Smooth muscle cell (in vitro differentiated cells): ENCODE measurements around the gene PRR23A. TPM values are rescaled to one million over a fixed set of nuclear protein-coding genes. Genes with fewer than 3 reads are reported as not detected.
"Not testable (repeated sequence)": the region's sequence is repeated elsewhere in the genome, so short reads cannot be mapped to it uniquely, and the experiment has no call there.

ENCODE experiments used
- DNase-seq: peaks from one replicate; lab custom pipeline; 2025; ENCODE audit not compliant: unreplicated experiment; lab: John Stamatoyannopoulos, UW
- H2AFZ ChIP-seq: fragments of 200-600 bp; sonication (generic); 2 replicates; pipeline ENCODE4 v1.6.0; 2016; ENCODE audit warnings: antibody characterized with exemption, low read depth, mild to moderate bottlenecking
- H3F3A ChIP-seq: fragments of 200-600 bp; sonication (generic); 2 replicates; pipeline ENCODE4 v1.6.0; 2017; ENCODE audit warnings: antibody characterized with exemption, low read depth
- H3K27ac ChIP-seq: fragments of 200-600 bp; sonication (generic); 2 replicates; pipeline ENCODE4 v1.5.1; 2016; ENCODE audit warnings: low read depth, mild to moderate bottlenecking
- H3K27me3 ChIP-seq: fragments of 200-600 bp; sonication (generic); 2 replicates; pipeline ENCODE4 v1.6.1; 2016; ENCODE audit warnings: low read depth, mild to moderate bottlenecking
- H3K36me3 ChIP-seq: fragments of 200-600 bp; sonication (generic); 2 replicates; pipeline ENCODE4 v1.5.1; 2016; ENCODE audit warnings: low read depth
- H3K4me1 ChIP-seq: fragments of 200-600 bp; sonication (generic); 2 replicates; pipeline ENCODE4 v1.5.1; 2016; ENCODE audit warnings: low read depth
- H3K4me2 ChIP-seq: fragments of 200-600 bp; sonication (generic); 2 replicates; pipeline ENCODE4 v1.6.0; 2016; ENCODE audit warnings: mild to moderate bottlenecking
- H3K4me3 ChIP-seq: fragments of 200-600 bp; sonication (generic); 2 replicates; pipeline ENCODE4 v1.5.1; 2016; ENCODE audit warnings: mild to moderate bottlenecking
- H3K79me2 ChIP-seq: fragments of 200-600 bp; sonication (generic); 2 replicates; pipeline ENCODE4 v1.6.0; 2016; ENCODE audit warnings: low read depth, mild to moderate bottlenecking
- H3K9ac ChIP-seq: fragments of 200-600 bp; sonication (generic); 2 replicates; pipeline ENCODE4 v1.6.0; 2016; ENCODE audit warnings: low read depth
- H3K9me3 ChIP-seq: fragments of 200-600 bp; sonication (generic); replicated peaks from 2 replicates; pipeline ENCODE4 v1.5.1; 2016; ENCODE audit warnings: low read depth
- H4K20me1 ChIP-seq: fragments of 200-600 bp; sonication (generic); 2 replicates; pipeline ENCODE4 v1.6.0; 2016; ENCODE audit warnings: low read depth
- WGBS: methylation state at CpG from one replicate; pipeline ENCODE4 v1.1.7; 2016; ENCODE audit warnings: low lambda C conversion rate; 5-methylcytosine and 5-hydroxymethylcytosine counted together
- polyA plus RNA-seq: library from polyadenylated mRNA; unstranded; fragments of >200 nt; fragmentation: Nextera tagmentation; extraction: Ambion mirVana; gene quantifications from 2 replicates; pipeline ENCODE4 v1.2.1, GENCODE V29; 2016
- total RNA-seq: library from RNA; depleted of rRNA; stranded (reverse); fragments of >200 nt; gene quantifications from 2 replicates; pipeline ENCODE4 v1.2.3, GENCODE V29; 2014
- TF ChIP-seq, protein P1 (sequence below): fragments of 200-600 bp; sonication (generic); IDR thresholded peaks from 2 replicates; pipeline ENCODE4 v1.5.1; 2017; ENCODE audit warnings: borderline replicate concordance, mild to moderate bottlenecking, antibody characterized with exemption; ENCODE audit not compliant: insufficient read depth, poor library complexity, severe bottlenecking

The PRR23A gene
- total and polyA plus RNA-seq, 2 experiments from 2014 or later = not detected

DNA sequence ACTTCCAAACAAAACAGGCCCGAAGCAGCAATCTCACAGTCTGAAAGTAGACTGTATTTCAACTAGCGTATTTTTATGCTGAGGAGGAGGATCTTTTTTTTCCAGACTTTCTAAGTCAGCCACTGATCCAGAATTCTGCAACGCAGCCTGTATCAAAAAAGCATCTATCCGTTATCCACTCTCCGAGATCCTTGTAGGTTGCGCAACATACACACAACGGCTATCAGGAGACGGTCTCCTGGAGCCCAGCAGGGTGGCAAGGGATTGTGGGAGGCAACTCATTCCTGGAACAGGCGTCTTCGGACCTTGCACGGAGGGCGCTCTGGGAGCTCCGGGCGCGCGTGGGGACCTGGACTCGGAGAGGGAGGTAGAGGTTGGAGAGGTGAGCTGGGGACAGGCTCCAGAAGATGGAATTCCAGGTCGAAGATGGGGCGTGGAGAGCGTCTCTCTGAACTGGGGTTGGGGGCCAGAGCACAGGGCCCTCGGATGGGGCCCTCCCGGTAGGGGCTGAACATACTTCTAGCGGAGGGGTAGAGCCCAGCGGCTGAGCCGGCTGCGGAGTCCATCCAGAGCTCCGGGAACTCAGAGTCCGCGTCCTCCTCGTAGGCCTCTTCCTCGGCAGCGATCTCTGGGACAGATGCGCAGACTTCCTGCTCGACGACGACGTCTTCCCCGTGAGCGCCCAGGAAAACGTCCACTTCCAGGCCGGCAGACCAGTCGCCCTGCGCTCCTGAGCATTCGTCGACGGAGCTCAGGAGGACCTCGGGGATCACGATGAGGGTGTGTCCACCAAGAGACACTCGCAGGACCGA, 37.7 kb upstream of the PRR23A start:
- H3K4me1 ChIP-seq = no peaks in the 10 kb centered on the region
- H3K4me3 ChIP-seq = no peak overlapping the region
- no peak for DNase-seq
- no peak overlapping the region for H3K27ac ChIP-seq
- H3K79me2 ChIP-seq = no peaks in the 10 kb centered on the region
- TF ChIP-seq, protein P1, sequence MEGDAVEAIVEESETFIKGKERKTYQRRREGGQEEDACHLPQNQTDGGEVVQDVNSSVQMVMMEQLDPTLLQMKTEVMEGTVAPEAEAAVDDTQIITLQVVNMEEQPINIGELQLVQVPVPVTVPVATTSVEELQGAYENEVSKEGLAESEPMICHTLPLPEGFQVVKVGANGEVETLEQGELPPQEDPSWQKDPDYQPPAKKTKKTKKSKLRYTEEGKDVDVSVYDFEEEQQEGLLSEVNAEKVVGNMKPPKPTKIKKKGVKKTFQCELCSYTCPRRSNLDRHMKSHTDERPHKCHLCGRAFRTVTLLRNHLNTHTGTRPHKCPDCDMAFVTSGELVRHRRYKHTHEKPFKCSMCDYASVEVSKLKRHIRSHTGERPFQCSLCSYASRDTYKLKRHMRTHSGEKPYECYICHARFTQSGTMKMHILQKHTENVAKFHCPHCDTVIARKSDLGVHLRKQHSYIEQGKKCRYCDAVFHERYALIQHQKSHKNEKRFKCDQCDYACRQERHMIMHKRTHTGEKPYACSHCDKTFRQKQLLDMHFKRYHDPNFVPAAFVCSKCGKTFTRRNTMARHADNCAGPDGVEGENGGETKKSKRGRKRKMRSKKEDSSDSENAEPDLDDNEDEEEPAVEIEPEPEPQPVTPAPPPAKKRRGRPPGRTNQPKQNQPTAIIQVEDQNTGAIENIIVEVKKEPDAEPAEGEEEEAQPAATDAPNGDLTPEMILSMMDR = no peak
- H3K27me3 ChIP-seq = no peaks in the 10 kb centered on the region
- H4K20me1 ChIP-seq = no peaks in the 10 kb centered on the region
- no peak overlapping the region for H2AFZ ChIP-seq
- 95% methylated on average over 48 of the region's 50 CpGs for WGBS
- no peaks in the 10 kb centered on the region for H3K36me3 ChIP-seq
- H3K9me3 ChIP-seq = no peaks in the 10 kb centered on the region
- H3K9ac ChIP-seq = no peak overlapping the region
- H3K4me2 ChIP-seq = no peak overlapping the region
- H3F3A ChIP-seq = no peaks in the 10 kb centered on the region

DNA sequence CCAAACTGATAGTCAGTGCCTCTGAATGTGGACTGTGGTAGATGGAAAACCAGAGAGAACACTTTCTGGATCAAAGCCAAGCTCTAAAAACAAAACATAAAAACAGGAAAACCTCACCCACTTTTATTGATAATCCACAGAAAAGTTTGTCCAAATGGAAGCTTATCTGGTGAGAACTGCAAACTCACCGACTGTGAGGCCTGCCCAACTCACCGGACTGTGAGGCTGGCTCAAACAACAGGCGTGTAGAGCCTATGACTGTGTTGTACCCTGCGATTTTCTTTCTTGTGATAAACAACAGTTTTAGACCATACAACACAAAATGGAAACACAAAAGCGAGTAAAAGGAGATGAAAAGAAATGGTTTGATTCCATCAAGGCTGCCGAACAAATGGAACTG, 31.4 kb upstream of the PRR23A start:
- no peak for DNase-seq
- H3K4me3 ChIP-seq = no peak overlapping the region
- 91% methylated on average over 6 of the region's 6 CpGs for WGBS
- H3F3A ChIP-seq = no peaks in the 10 kb centered on the region
- H3K27me3 ChIP-seq = no peaks in the 10 kb centered on the region
- no peaks in the 10 kb centered on the region for H4K20me1 ChIP-seq
- H3K4me1 ChIP-seq = no peaks in the 10 kb centered on the region
- no peaks in the 10 kb centered on the region for H3K9me3 ChIP-seq
- no peak overlapping the region for H3K9ac ChIP-seq
- H3K36me3 ChIP-seq = no peaks in the 10 kb centered on the region
- no peak overlapping the region for H3K27ac ChIP-seq
- no peak overlapping the region for H2AFZ ChIP-seq
- TF ChIP-seq, protein P1 = no peak
- H3K4me2 ChIP-seq = no peak overlapping the region
- no peaks in the 10 kb centered on the region for H3K79me2 ChIP-seq

DNA sequence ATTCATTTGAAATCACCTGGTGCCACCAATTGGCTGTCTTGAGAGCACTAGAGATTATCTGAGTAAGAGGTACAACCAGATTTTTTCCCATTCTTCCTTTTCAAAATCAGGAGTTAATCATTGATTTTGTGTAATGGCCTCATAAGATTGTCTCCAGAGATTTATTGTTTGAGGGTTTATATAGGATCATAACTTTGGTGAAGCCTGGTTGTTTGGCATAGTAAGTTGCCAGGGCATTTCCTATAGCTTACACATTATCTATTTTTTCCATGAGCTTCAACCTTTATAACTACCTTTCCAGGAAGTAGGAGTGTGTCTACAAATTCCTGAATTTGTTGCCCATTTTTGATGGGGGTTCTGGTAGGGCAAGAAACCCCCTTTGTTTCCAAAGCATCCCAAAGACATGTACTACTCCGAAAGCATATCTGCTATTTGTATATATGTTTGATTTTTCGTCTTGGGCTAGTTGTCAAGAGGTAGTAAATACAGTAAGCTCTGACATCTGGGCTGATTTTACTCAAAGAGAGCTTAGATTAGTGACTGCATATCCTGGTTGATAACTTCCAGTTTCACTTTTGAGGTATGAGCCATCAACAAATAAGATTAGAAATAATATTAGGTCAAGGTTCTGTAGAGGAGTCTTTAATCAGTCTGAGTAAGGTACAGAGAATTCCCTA, 26.4 kb upstream of the PRR23A start:
- H4K20me1 ChIP-seq = no peaks in the 10 kb centered on the region
- H3F3A ChIP-seq = no peaks in the 10 kb centered on the region
- no peak overlapping the region for H3K9ac ChIP-seq
- 85% methylated on average over 2 of the region's 2 CpGs for WGBS
- H3K79me2 ChIP-seq = no peaks in the 10 kb centered on the region
- H3K4me2 ChIP-seq = no peak overlapping the region
- TF ChIP-seq, protein P1 = no peak
- no peaks in the 10 kb centered on the region for H3K36me3 ChIP-seq
- no peak overlapping the region for H3K27ac ChIP-seq
- no peak overlapping the region for H3K4me3 ChIP-seq
- H3K27me3 ChIP-seq = no peaks in the 10 kb centered on the region
- H3K4me1 ChIP-seq = no peaks in the 10 kb centered on the region
- no peak for DNase-seq
- H2AFZ ChIP-seq = no peak overlapping the region
- no peaks in the 10 kb centered on the region for H3K9me3 ChIP-seq

DNA sequence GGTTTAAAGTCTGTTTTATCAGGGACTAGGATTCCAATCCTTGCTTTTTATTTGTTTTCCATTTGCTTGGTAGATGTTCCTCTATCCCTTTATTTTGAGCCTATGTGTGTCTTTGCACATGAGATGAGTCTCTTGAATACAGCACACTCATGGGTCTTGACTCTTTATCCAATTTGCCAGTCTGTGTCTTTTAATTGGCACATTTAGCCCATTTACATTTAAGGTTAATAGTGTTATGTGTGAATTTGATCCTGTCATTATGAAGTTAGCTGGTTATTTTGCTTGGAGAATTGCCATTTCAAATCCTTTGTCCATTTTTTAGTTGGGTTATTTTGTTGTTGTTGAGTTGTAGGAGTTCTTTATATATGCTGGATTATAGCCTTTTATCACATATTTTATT, 24.5 kb upstream of the PRR23A start:
- H4K20me1 ChIP-seq, H3K36me3 ChIP-seq, H3K4me3 ChIP-seq, H3K27me3 ChIP-seq, H3F3A ChIP-seq, DNase-seq, H2AFZ ChIP-seq, H3K27ac ChIP-seq, H3K4me2 ChIP-seq, H3K9me3 ChIP-seq, H3K9ac ChIP-seq, H3K79me2 ChIP-seq, H3K4me1 ChIP-seq: not testable (repeated sequence)
